NB4 (cell line): Measurements from ENCODE around the gene CDKN3.
"Not testable (repeated sequence)": the region's sequence is repeated elsewhere in the genome, so short reads cannot be mapped to it uniquely, and the experiment has no call there.

ENCODE experiments used
- DNase-seq: peaks from one replicate; pipeline ENCODE4 v3.0.0; 2010; ENCODE audit warnings: low read depth
- H3K4me3 ChIP-seq: one replicate; pipeline ENCODE4 v1.5.1; 2011; ENCODE audit warnings: mild to moderate bottlenecking, low read depth, low read length, moderate library complexity
- CTCF ChIP-seq: IDR thresholded peaks from one replicate; pipeline ENCODE4 v1.5.1; 2012; ENCODE audit warnings: low read depth, low read length
- MAX ChIP-seq: IDR thresholded peaks from 2 replicates; pipeline ENCODE4 v1.6.1; 2011; ENCODE audit warnings: low read depth, low read length
- MYC ChIP-seq: IDR thresholded peaks from 2 replicates; pipeline ENCODE4 v1.6.1; 2011; ENCODE audit warnings: low read depth, low read length
- POLR2A ChIP-seq: IDR thresholded peaks from 2 replicates; pipeline ENCODE4 v1.6.1; 2011; ENCODE audit warnings: mild to moderate bottlenecking; ENCODE audit not compliant: insufficient read length; ENCODE audit errors: extremely low read depth

Gene CDKN3

GRCh38 chr14:54392131-54392859 is 4.5 kb upstream of the CDKN3 start:
- TF ChIP-seq CTCF, result no peak
- TF ChIP-seq POLR2A, result no peak
- no peak for TF ChIP-seq MYC
- no peak for TF ChIP-seq MAX
- DNase-seq, result no peak
- no peak overlapping the region for H3K4me3 ChIP-seq

- not testable (repeated sequence) for H3K4me3 ChIP-seq, DNase-seq
Measured at GRCh38 chr14:54392986-54393884, 3.6 kb upstream of the CDKN3 start.

- H3K4me3 ChIP-seq, result no peak overlapping the region
Measured at GRCh38 chr14:54394596-54394995, 2.2 kb upstream of the CDKN3 start.

GRCh38 chr14:54395284-54395683 is 1.5 kb upstream of the CDKN3 start:
- DNase-seq, result no peak
- H3K4me3 ChIP-seq, result no peak overlapping the region
- TF ChIP-seq CTCF (no peak), MYC (no peak), POLR2A (no peak), MAX (no peak)

More at GRCh38 chr14:54394596-54394995, 2.2 kb upstream of the CDKN3 start:
- TF ChIP-seq MAX, result no peak
- no peak for TF ChIP-seq POLR2A
- no peak for TF ChIP-seq CTCF
- no peak for TF ChIP-seq MYC
- DNase-seq, result no peak

- no peak overlapping the region for H3K4me3 ChIP-seq
- DNase-seq, result no peak
- TF ChIP-seq MAX (no peak), POLR2A (no peak), CTCF (no peak), MYC (no peak)
Measured at GRCh38 chr14:54395716-54396115, 1.1 kb upstream of the CDKN3 start.

GRCh38 chr14:54396183-54396492 is 669 bp upstream of the CDKN3 start:
- H3K4me3 ChIP-seq, result peak overlapping the region; percentile 47
- TF ChIP-seq POLR2A, result no peak
- TF ChIP-seq CTCF, result no peak
- no peak for TF ChIP-seq MAX
- no peak for TF ChIP-seq MYC
- no peak for DNase-seq
